ENCODE measurements around the gene SLC8B1.
A peak's percentile ranks its signal among the peaks of the same experiment; 100 is the strongest.

SLC8B1 gene

GRCh38 chr12:113297621-113298471 is 37.1 kb downstream of the SLC8B1 start:
- peak overlapping the region; percentile 82 to 83 for H3K27ac ChIP-seq
- DNase-seq: no peak
- no peak overlapping the region for H3K4me3 ChIP-seq
- no peaks in the 10 kb centered on the region for H3K27me3 ChIP-seq
- H3K36me3 ChIP-seq: peaks cover 46 to 76% (median 69%) of the 10 kb centered on the region in 3 donors
- peaks cover 6 to 45% (median 38%) of the 10 kb centered on the region in 4 donors for H3K4me1 ChIP-seq
- no peaks in the 10 kb centered on the region for H3K9me3 ChIP-seq
- intact Hi-C loops (cut with DNase I; ENCODE audit: low total_unique reads): no loop called here
- TF ChIP-seq, protein P1, sequence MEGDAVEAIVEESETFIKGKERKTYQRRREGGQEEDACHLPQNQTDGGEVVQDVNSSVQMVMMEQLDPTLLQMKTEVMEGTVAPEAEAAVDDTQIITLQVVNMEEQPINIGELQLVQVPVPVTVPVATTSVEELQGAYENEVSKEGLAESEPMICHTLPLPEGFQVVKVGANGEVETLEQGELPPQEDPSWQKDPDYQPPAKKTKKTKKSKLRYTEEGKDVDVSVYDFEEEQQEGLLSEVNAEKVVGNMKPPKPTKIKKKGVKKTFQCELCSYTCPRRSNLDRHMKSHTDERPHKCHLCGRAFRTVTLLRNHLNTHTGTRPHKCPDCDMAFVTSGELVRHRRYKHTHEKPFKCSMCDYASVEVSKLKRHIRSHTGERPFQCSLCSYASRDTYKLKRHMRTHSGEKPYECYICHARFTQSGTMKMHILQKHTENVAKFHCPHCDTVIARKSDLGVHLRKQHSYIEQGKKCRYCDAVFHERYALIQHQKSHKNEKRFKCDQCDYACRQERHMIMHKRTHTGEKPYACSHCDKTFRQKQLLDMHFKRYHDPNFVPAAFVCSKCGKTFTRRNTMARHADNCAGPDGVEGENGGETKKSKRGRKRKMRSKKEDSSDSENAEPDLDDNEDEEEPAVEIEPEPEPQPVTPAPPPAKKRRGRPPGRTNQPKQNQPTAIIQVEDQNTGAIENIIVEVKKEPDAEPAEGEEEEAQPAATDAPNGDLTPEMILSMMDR (IDR thresholded peaks at IDR 0.05): no peak

DNA sequence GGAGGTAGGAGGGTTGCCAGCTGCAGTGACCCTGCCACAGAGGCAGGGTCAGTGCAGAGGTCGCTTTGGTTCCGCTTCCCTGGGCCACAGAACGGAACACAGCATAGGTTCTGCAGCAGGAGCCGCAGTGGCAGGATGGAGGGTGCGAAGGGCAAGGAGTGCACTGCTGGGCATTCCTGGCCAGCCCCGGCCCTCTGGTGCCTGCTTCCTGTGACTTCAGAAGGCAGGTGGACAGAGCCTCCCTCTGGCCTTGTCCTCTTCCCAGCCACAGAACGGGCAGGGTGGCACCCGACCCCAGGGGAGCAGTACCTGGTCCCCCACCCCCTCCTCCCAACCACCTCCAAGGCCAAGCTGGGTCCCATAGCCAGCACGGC is 37.7 kb downstream of the SLC8B1 start:
- TF ChIP-seq, protein P1 (IDR thresholded peaks at IDR 0.05): no peak

GRCh38 chr12:113296557-113297213 is 38.2 kb downstream of the SLC8B1 start:
- intact Hi-C loops (cut with DNase I; ENCODE audit: low total_unique reads): no loop called here
- peak overlapping the region; percentile 82 to 83 for H3K27ac ChIP-seq

More for the DNA sequence above, 37.7 kb downstream of the SLC8B1 start:
- Histone ChIP-seq H3K4me3 (no peak overlapping the region), H3K27ac (peak overlapping the region; percentile 82 to 83), H3K36me3 (peaks cover 53 to 77% (median 70%) of the 10 kb centered on the region in 3 donors), H3K9me3 (no peaks in the 10 kb centered on the region), H3K4me1 (peaks cover 6 to 45% (median 38%) of the 10 kb centered on the region in 4 donors), H3K27me3 (no peaks in the 10 kb centered on the region)
- intact Hi-C loops (cut with DNase I; ENCODE audit: low total_unique reads): no loop called here
- no peak for DNase-seq

DNA sequence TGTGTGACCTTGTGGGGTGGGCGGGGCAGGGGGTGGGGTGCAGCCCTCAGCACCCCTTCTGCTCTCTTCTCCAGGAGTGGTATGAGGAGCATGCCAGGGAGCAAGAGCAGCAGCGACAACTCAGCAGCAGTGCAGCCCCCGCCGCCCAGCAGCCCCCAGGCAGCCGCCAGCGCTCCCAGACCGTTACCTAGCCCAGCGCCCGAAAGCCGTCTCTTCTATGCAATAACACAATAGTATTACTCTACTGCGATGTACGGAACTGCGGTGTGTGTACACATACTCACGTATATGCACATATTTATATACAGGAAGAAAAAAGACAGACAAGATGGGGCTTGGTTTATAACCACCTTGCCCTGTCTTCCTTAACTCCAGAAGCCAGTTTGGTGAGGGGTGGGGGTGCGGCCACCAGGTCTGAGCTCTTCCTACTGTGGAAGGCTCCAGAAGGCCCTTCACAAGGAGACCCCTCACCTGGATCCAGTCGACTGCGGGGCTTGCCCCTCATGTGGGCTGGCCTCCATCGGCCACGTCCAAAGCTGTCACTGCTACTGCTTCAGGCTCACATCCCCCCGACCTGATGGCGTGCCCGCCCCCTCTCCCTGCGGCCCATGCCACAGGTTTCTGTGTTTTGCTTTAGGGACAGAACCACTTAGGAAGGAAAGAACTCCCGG is 38.9 kb downstream of the SLC8B1 start:
- Histone ChIP-seq H3K4me3 (no peak overlapping the region), H3K36me3 (peaks cover 61 to 80% (median 71%) of the 10 kb centered on the region in 3 donors), H3K9me3 (no peaks in the 10 kb centered on the region), H3K27ac (peak overlapping the region in 1 of 2 donors; percentile 82), H3K4me1 (peaks cover 6 to 45% (median 38%) of the 10 kb centered on the region in 4 donors), H3K27me3 (no peaks in the 10 kb centered on the region)
- TF ChIP-seq, protein P1 (IDR thresholded peaks at IDR 0.05): no peak
- intact Hi-C loops (cut with DNase I; ENCODE audit: low total_unique reads): no loop called here
- no peak for DNase-seq

More at GRCh38 chr12:113296557-113297213, 38.2 kb downstream of the SLC8B1 start:
- no peak for DNase-seq
- no peak overlapping the region for H3K4me3 ChIP-seq
- no peaks in the 10 kb centered on the region for H3K27me3 ChIP-seq
- peaks cover 6 to 45% (median 38%) of the 10 kb centered on the region in 4 donors for H3K4me1 ChIP-seq
- H3K36me3 ChIP-seq: peaks cover 58 to 77% (median 69%) of the 10 kb centered on the region in 3 donors
- TF ChIP-seq, protein P1 (IDR thresholded peaks at IDR 0.05): no peak
- H3K9me3 ChIP-seq: no peaks in the 10 kb centered on the region

DNA sequence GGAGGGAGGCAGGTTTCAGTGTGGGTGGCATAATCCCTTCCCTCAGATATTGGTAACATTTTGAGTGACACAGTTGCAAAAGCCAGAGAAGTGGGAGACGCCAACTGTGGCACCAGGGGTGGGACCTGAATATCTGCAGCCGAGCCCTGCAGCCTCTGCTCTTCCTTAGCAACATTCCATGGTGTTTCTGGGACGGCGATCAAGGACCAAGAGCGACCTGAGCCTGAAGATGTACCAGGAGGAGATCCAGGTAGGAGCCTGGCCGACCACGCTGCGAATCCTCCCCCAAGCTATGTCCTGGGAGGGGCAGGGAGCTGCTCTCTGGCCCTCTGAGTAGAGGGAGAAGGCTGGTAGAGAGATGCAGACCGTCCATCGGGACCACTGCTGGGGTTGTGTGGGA is 41.8 kb downstream of the SLC8B1 start:
- Histone ChIP-seq H3K4me1 (peaks cover 0 to 21% (median 14%) of the 10 kb centered on the region in 4 donors), H3K27me3 (no peaks in the 10 kb centered on the region), H3K4me3 (no peak overlapping the region), H3K36me3 (peaks cover 89 to 100% (median 97%) of the 10 kb centered on the region in 3 donors), H3K9me3 (no peaks in the 10 kb centered on the region), H3K27ac (no peak overlapping the region)
- no peak for DNase-seq
- TF ChIP-seq, protein P1 (IDR thresholded peaks at IDR 0.05): no peak
- intact Hi-C loops (cut with DNase I; ENCODE audit: low total_unique reads): no loop called here
